Posterior vena cava (tissue), 2 donors: ENCODE measurements around the gene ZDBF2. TPM values are rescaled to one million over a fixed set of nuclear protein-coding genes. Genes with fewer than 3 reads are reported as not detected.

ENCODE experiments used
- total RNA-seq, 2 donors: library from RNA; stranded (reverse); fragmentation: NEBNext Ultra II Directional; extraction: Animal tissue kit (Norgen Biotek cat#: 25700); gene quantifications; one replicate each; pipeline ENCODE4 v1.2.1, GENCODE V29; 2021
- donor health status: DM: yes; HTN: yes; CAD: no.
- donor health status: DM: yes; HTN: yes; CAD: no.

ZDBF2 gene
- total RNA-seq, 2 donors from 2014 or later: 16.0 to 16.1 TPM

Other genes with a start within 250 kb of the ZDBF2 start
- gene INO80D, start 188.5 kb upstream of the ZDBF2 start, total RNA-seq: 10 to 100 TPM; 21.4 to 25.2 TPM
- 10 to 100 TPM; 72.1 to 72.7 TPM for gene NDUFS1, start 115.2 kb upstream of the ZDBF2 start, total RNA-seq
- gene EEF1B2, start 114.8 kb upstream of the ZDBF2 start, total RNA-seq: 100 to 1,000 TPM; 389 to 393 TPM
- gene ADAM23, start 168.9 kb downstream of the ZDBF2 start, total RNA-seq: 1 to 10 TPM; 3.4 to 4.7 TPM